Sigmoid colon (tissue), 7 donors: ENCODE results near the gene FTCDNL1. TPM values are rescaled to one million over a fixed set of nuclear protein-coding genes. Genes with fewer than 3 reads are reported as not detected.

Experiments
- DNase-seq: peaks from one replicate; pipeline ENCODE4 v3.0.0-alpha.2; 2019
- H3K27ac ChIP-seq, 4 donors: fragments of 200-600 bp; sonication (generic); one replicate each; pipeline ENCODE4 v1.5.1; 2016 to 2019; ENCODE audit warnings: mild to moderate bottlenecking in 1 of 4
- H3K27me3 ChIP-seq, 3 donors: fragments of 200-600 bp; sonication (generic); one replicate each; pipeline ENCODE4 v1.5.1; 2019; ENCODE audit warnings: mild to moderate bottlenecking in 1 of 3
- H3K36me3 ChIP-seq, 4 donors: fragments of 200-600 bp; sonication (generic); one replicate each; pipeline ENCODE4 v1.5.1; 2016 to 2019
- H3K4me1 ChIP-seq, 4 donors: fragments of 200-600 bp; sonication (generic); one replicate each; pipeline ENCODE4 v1.5.1; 2017 to 2019
- H3K4me3 ChIP-seq, 4 donors: fragments of 200-600 bp; sonication (generic); one replicate each; pipeline ENCODE4 v1.5.1; 2017 to 2019; ENCODE audit warnings: mild to moderate bottlenecking in 2 of 4, moderate library complexity in 1 of 4
- H3K9me3 ChIP-seq, 4 donors: fragments of 200-600 bp in 3 of 4; sonication (generic) in 3 of 4; one replicate each; pipeline versions ENCODE4 v1.5.1 to v1.6.1; 2013 to 2019
- EP300 ChIP-seq, 4 donors: sonication (generic); formaldehyde crosslinking; IDR thresholded peaks; one replicate each; pipeline ENCODE4 v1.6.1; 2017; ENCODE audit warnings: antibody characterized with exemption in 4 of 4
- POLR2A ChIP-seq, 2 donors: fragments of 450-650 bp; IDR thresholded peaks; one replicate each; pipeline ENCODE4 v1.6.1; 2016; ENCODE audit warnings: antibody characterized with exemption in 2 of 2, mild to moderate bottlenecking in 2 of 2, moderate library complexity in 2 of 2
- POLR2AphosphoS5 ChIP-seq, 4 donors: sonication (generic); formaldehyde crosslinking; IDR thresholded peaks; one replicate each; pipeline ENCODE4 v1.6.1; 2017; ENCODE audit warnings: antibody characterized with exemption in 4 of 4
- WGBS, 2 donors: extraction: QIAGEN DNeasy Blood & Tissue Kit; methylation state at CpG; one replicate each; pipeline ENCODE4 v1.1.7; 2013; 5-methylcytosine and 5-hydroxymethylcytosine counted together
- intact Hi-C: fragments of 100-400 bp; cut with DNase I; formaldehyde crosslinking; loops from one replicate; pipeline ENCODE4 v1.15.1; 2023
- polyA plus RNA-seq, 3 donors: library from polyadenylated mRNA; stranded (reverse); fragments of 200-250 nt; gene quantifications; one replicate each; pipeline ENCODE4 v1.2.3, GENCODE V29; 2013
- total RNA-seq, 4 donors: library from RNA; depleted of rRNA; stranded (reverse); fragments of >200 nt; gene quantifications; one replicate each; pipeline ENCODE4 v1.1.0, GENCODE V29; 2016
- TF ChIP-seq, protein P1 (sequence below), 4 experiments: fragments of 450-650 bp in 3 of 4; fragments of 200-600 bp in 1 of 4; IDR thresholded peaks; one replicate each; pipeline ENCODE4 v1.5.1; 2016 to 2019; ENCODE audit warnings: antibody characterized with exemption in 4 of 4, mild to moderate bottlenecking in 3 of 4, moderate library complexity in 2 of 4
- donor health status: healthy with polysubstance abuse.
- donor health status: Bipolar disorder and iron deficiency.
- donor health status: healthy.

Gene FTCDNL1
- total and polyA plus RNA-seq, 7 donors = 1.1 to 5.0 (median 2.3) TPM; not detected in 1

DNA sequence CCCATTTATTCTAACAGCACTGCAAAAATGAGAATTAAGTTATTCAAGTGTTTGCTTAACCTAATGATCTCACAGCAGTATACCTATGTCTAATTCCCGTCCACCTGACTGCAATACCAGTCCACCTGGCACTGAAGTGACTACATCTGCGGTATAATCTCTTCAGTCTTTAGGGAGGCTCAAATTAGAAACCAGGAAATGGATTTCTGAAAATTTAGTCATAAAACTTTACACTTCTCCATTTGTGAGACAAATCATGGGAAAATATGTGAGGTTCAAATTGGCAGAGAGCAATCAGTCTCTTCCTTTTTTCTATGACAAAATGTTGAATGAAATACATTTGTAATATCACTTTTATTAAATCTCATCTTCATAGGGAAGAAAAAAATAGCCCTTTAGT, 33.0 kb downstream of the FTCDNL1 start:
- TF ChIP-seq, protein P1, sequence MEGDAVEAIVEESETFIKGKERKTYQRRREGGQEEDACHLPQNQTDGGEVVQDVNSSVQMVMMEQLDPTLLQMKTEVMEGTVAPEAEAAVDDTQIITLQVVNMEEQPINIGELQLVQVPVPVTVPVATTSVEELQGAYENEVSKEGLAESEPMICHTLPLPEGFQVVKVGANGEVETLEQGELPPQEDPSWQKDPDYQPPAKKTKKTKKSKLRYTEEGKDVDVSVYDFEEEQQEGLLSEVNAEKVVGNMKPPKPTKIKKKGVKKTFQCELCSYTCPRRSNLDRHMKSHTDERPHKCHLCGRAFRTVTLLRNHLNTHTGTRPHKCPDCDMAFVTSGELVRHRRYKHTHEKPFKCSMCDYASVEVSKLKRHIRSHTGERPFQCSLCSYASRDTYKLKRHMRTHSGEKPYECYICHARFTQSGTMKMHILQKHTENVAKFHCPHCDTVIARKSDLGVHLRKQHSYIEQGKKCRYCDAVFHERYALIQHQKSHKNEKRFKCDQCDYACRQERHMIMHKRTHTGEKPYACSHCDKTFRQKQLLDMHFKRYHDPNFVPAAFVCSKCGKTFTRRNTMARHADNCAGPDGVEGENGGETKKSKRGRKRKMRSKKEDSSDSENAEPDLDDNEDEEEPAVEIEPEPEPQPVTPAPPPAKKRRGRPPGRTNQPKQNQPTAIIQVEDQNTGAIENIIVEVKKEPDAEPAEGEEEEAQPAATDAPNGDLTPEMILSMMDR (IDR thresholded peaks at IDR 0.05) = no peak
- TF ChIP-seq POLR2A (IDR thresholded peaks at IDR 0.05) (no peak), EP300 (IDR thresholded peaks at IDR 0.05) (no peak), POLR2AphosphoS5 (IDR thresholded peaks at IDR 0.05) (no peak)
- H3K4me3 ChIP-seq = no peak overlapping the region
- H3K27ac ChIP-seq = no peak overlapping the region
- H3K4me1 ChIP-seq = peaks cover 0 to 14% (median 10%) of the 10 kb centered on the region in 4 donors
- 13 to 37% methylated on average over 2 of the region's 2 CpGs for WGBS, 2 donors
- no peaks in the 10 kb centered on the region for H3K9me3 ChIP-seq
- intact Hi-C loops = no loop called here
- no peaks in the 10 kb centered on the region for H3K27me3 ChIP-seq
- DNase-seq = no peak
- H3K36me3 ChIP-seq = no peaks in the 10 kb centered on the region

DNA sequence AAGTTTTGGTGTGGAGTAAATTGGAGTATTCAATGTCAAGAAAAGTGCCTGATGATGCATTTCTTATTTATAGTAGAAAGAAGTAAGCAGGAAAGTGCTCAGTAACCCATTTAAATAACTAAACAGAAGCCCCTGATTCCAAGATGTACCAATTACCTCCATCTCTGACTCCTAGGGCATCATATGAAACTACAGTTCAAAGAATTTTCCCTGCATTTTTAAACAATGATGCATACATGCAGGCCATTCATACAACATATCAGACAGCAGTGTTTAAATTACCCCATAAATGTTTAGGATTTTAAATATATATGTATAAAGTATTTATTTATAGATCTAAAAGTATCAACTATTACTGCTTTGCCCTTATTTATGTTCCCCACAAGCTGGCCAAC, 36.2 kb downstream of the FTCDNL1 start:
- Histone ChIP-seq H3K4me3 (no peak overlapping the region), H3K36me3 (no peaks in the 10 kb centered on the region), H3K27ac (no peak overlapping the region), H3K9me3 (no peaks in the 10 kb centered on the region), H3K27me3 (no peaks in the 10 kb centered on the region), H3K4me1 (peaks cover 0 to 14% (median 10%) of the 10 kb centered on the region in 4 donors)
- no peak for DNase-seq
- TF ChIP-seq POLR2A (IDR thresholded peaks at IDR 0.05) = no peak
- TF ChIP-seq EP300 (IDR thresholded peaks at IDR 0.05) = no peak
- TF ChIP-seq, protein P1 (IDR thresholded peaks at IDR 0.05) = no peak
- TF ChIP-seq POLR2AphosphoS5 (IDR thresholded peaks at IDR 0.05) = no peak
- intact Hi-C loops = no loop called here

DNA sequence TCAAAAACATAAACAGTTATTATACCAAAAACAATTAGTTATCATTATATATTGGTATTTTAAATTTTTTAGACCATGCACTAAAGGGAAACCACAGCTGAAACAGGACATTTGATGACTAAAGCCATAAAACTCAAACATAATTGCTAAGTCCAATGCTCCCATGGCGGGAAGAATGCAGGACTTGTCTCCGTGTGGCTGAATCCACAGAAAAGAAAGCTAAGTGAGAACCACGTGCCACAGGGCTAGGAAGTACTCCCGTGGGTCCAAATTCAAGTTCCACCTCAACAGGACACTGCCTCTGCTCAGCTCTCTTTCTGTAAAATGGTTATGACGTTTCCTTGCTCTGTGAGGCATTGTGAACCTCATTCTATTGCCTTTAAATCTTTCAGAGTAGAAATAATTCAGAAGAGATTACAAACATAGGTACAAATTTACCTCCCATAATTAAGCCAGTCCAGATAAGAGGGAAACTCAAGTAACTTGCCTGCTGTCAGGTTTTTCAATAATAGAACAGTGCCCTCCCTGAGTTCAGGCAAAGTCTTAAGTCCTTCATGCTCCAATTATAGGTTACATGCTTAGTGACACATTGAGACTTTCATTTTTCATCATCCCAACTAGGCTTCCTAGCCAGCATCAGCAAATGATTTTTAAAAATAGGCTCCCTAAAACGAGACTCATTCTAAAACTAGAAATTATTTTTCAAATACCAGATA, 36.7 kb downstream of the FTCDNL1 start:
- TF ChIP-seq POLR2A (IDR thresholded peaks at IDR 0.05) (no peak), POLR2AphosphoS5 (IDR thresholded peaks at IDR 0.05) (no peak), EP300 (IDR thresholded peaks at IDR 0.05) (no peak)
- TF ChIP-seq, protein P1 (IDR thresholded peaks at IDR 0.05) = no peak
- no peak overlapping the region for H3K27ac ChIP-seq
- no peak overlapping the region for H3K4me3 ChIP-seq
- no peaks in the 10 kb centered on the region for H3K36me3 ChIP-seq
- no peak for DNase-seq
- intact Hi-C loops = no loop called here
- H3K27me3 ChIP-seq = no peaks in the 10 kb centered on the region
- peaks cover 0 to 19% (median 10%) of the 10 kb centered on the region in 4 donors for H3K4me1 ChIP-seq
- 21 to 52% methylated on average over 6 of the region's 6 CpGs for WGBS, 2 donors
- H3K9me3 ChIP-seq = no peaks in the 10 kb centered on the region

- TF ChIP-seq EP300 (IDR thresholded peaks at IDR 0.05) = no peak
- TF ChIP-seq, protein P1 (IDR thresholded peaks at IDR 0.05) = no peak
- TF ChIP-seq POLR2AphosphoS5 (IDR thresholded peaks at IDR 0.05) = no peak
- TF ChIP-seq POLR2A (IDR thresholded peaks at IDR 0.05) = no peak
- no peak for DNase-seq
- intact Hi-C loops = no loop called here
- H3K36me3 ChIP-seq = no peaks in the 10 kb centered on the region
- 89 to 92% methylated on average over 8 of the region's 8 CpGs for WGBS, 2 donors
- no peaks in the 10 kb centered on the region for H3K27me3 ChIP-seq
- no peaks in the 10 kb centered on the region for H3K9me3 ChIP-seq
- H3K4me1 ChIP-seq = peaks cover 0 to 19% (median 10%) of the 10 kb centered on the region in 4 donors
- H3K27ac ChIP-seq = no peak overlapping the region
- H3K4me3 ChIP-seq = no peak overlapping the region
Observed at GRCh38 chr2:199812493-199812892, 38.5 kb downstream of the FTCDNL1 start.

DNA sequence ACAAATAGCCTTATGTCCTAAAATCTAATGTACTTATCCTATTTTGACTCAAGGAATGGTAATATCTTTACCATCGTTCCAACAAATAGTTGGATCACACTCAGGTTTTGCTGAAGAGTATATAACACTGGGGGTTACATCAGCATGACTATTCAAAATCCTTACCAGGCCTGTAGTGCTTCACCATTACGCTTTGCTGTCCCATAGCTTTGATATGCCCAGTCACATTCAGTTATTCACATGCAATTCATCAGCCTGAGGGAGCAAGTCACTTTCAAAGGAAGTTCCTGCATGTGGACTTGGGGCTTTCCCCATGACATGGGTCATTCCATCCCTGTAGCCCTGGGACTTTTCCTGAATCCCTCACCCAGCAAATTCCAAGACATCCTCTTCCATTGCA, 39.6 kb downstream of the FTCDNL1 start:
- DNase-seq = no peak
- Histone ChIP-seq H3K27ac (no peak overlapping the region), H3K4me3 (no peak overlapping the region), H3K4me1 (peaks cover 0 to 23% (median 15%) of the 10 kb centered on the region in 4 donors), H3K9me3 (no peaks in the 10 kb centered on the region), H3K27me3 (no peaks in the 10 kb centered on the region), H3K36me3 (no peaks in the 10 kb centered on the region)
- WGBS, 2 donors = 91 to 97% methylated on average over 2 of the region's 2 CpGs
- intact Hi-C loops = no loop called here
- no peak for TF ChIP-seq POLR2AphosphoS5 (IDR thresholded peaks at IDR 0.05)
- no peak for TF ChIP-seq EP300 (IDR thresholded peaks at IDR 0.05)
- TF ChIP-seq POLR2A (IDR thresholded peaks at IDR 0.05) = no peak
- TF ChIP-seq, protein P1 (IDR thresholded peaks at IDR 0.05) = no peak
